Fibroblast of the aortic adventitia (primary cell): ENCODE data around the gene NECAB3. TPM values are rescaled to one million over a fixed set of nuclear protein-coding genes. Genes with fewer than 3 reads are reported as not detected.

Source experiments
- DNase-seq: peaks from one replicate; pipeline ENCODE4 v3.0.0-alpha.2; 2010; ENCODE audit warnings: low read depth
- H3K4me3 ChIP-seq: 2 replicates; pipeline ENCODE4 v1.5.1; 2011; ENCODE audit warnings: low read depth, mild to moderate bottlenecking, control low read depth, low read length, moderate library complexity
- total RNA-seq: library from RNA; depleted of rRNA; stranded (reverse); fragments of >200 nt; gene quantifications from 2 replicates; pipeline ENCODE4 v1.2.3, GENCODE V29; 2012; ENCODE audit warnings: low replicate concordance
- TF ChIP-seq, protein P1 (sequence below): IDR thresholded peaks from 2 replicates; pipeline ENCODE4 v1.5.1; 2011; ENCODE audit warnings: mild to moderate bottlenecking, low read length, control low read depth, inconsistent platforms; ENCODE audit not compliant: insufficient read depth

NECAB3 gene
- total RNA-seq, 1 donor, result 17.6 TPM

DNA sequence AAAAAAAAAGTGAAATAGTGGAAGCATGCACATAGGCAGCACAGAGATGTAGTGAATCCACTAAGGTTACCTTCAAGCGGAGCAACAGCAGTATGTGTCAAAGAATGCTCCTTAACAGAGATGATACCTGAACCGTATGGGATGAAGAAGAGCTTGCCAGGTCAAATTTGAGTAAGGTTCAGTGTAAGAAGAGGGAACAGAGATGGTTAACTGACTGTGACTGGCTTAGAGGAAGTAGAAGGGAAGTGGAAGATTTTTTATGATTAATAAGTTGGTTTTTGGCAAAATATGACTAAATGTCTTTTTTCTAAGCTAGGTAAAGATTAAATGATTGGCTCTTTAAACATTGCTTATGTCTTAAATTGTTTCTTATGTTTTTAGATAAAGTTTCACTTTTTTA is 64.7 kb downstream of the NECAB3 start:
- H3K4me3 ChIP-seq, result no peak overlapping the region
- TF ChIP-seq, protein P1, sequence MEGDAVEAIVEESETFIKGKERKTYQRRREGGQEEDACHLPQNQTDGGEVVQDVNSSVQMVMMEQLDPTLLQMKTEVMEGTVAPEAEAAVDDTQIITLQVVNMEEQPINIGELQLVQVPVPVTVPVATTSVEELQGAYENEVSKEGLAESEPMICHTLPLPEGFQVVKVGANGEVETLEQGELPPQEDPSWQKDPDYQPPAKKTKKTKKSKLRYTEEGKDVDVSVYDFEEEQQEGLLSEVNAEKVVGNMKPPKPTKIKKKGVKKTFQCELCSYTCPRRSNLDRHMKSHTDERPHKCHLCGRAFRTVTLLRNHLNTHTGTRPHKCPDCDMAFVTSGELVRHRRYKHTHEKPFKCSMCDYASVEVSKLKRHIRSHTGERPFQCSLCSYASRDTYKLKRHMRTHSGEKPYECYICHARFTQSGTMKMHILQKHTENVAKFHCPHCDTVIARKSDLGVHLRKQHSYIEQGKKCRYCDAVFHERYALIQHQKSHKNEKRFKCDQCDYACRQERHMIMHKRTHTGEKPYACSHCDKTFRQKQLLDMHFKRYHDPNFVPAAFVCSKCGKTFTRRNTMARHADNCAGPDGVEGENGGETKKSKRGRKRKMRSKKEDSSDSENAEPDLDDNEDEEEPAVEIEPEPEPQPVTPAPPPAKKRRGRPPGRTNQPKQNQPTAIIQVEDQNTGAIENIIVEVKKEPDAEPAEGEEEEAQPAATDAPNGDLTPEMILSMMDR, result no peak
- DNase-seq, result no peak

Other genes with a start within 250 kb of the NECAB3 start
- gene SNTA1, start 230.7 kb downstream of the NECAB3 start, total RNA-seq, result 25.7 and 28.6 TPM in 2 replicates
- 7.6 and 11.7 TPM in 2 replicates for gene CBFA2T2, start 184.3 kb downstream of the NECAB3 start, total RNA-seq
- 0.16 and 0.18 TPM in 2 replicates for gene C20orf144, start 12.1 kb downstream of the NECAB3 start, total RNA-seq
- 2.2 and 2.5 TPM in 2 replicates for gene ACTL10, start 7.5 kb downstream of the NECAB3 start, total RNA-seq
- gene E2F1, start 12.0 kb upstream of the NECAB3 start, total RNA-seq, result 0.74 and 23.7 TPM in 2 replicates
- 2.7 and 7.6 TPM in 2 replicates for gene PXMP4, start 45.9 kb upstream of the NECAB3 start, total RNA-seq
- gene ZNF341, start 57.6 kb upstream of the NECAB3 start, total RNA-seq, result 0.90 and 1.5 TPM in 2 replicates
- gene CHMP4B, start 136.9 kb upstream of the NECAB3 start, total RNA-seq, result 43.7 and 54.8 TPM in 2 replicates